Stimulated activated memory B cell treated with anti-CD40 and anti-IgM and Interleukin-4, amounts not matched to agents 10 μg/mL and 1 μg/mL and 100 μg/mL, for 72 hours (primary cell): ENCODE results near the gene PTHLH.
A peak's percentile ranks its signal among the peaks of the same experiment; 100 is the strongest.

Source experiments
- ATAC-seq: fragments of 150-1000 bp; cut with Tn5 transposase; 2 replicates; pipeline ENCODE4 v1.10.0; 2021
- H3K27ac Mint-ChIP-seq: one replicate; pipeline ENCODE4 v1.8.0; 2022; ENCODE audit warnings: mild to moderate bottlenecking, mixed read lengths
- H3K27me3 Mint-ChIP-seq: one replicate; pipeline ENCODE4 v1.8.0; 2022; ENCODE audit warnings: mixed read lengths
- H3K36me3 Mint-ChIP-seq: one replicate; pipeline ENCODE4 v1.8.0; 2022; ENCODE audit warnings: mixed read lengths
- H3K4me1 Mint-ChIP-seq: one replicate; pipeline ENCODE4 v1.8.0; 2022; ENCODE audit warnings: mixed read lengths
- H3K4me3 Mint-ChIP-seq: one replicate; pipeline ENCODE4 v1.8.0; 2022; ENCODE audit warnings: mild to moderate bottlenecking, moderate library complexity, mixed read lengths
- H3K9me3 Mint-ChIP-seq: one replicate; pipeline ENCODE4 v1.8.0; 2022; ENCODE audit warnings: mixed read lengths

Gene PTHLH

GRCh38 chr12:27927347-27927746, 45.2 kb downstream of the PTHLH start:
- Mint-ChIP-seq H3K9me3 (no peaks in the 10 kb centered on the region), H3K4me3 (no peak overlapping the region), H3K36me3 (no peaks in the 10 kb centered on the region), H3K27ac (no peak overlapping the region), H3K4me1 (no peaks in the 10 kb centered on the region), H3K27me3 (no peaks in the 10 kb centered on the region)
- ATAC-seq = no peak

GRCh38 chr12:27924350-27925135, 48.0 kb downstream of the PTHLH start:
- ATAC-seq = no peak
- H3K27me3 Mint-ChIP-seq = peaks cover 11% of the 10 kb centered on the region

GRCh38 chr12:27922531-27923139, 49.9 kb downstream of the PTHLH start:
- no peak overlapping the region for H3K27ac Mint-ChIP-seq
- H3K4me3 Mint-ChIP-seq = no peak overlapping the region
- no peaks in the 10 kb centered on the region for H3K4me1 Mint-ChIP-seq
- H3K36me3 Mint-ChIP-seq = no peaks in the 10 kb centered on the region
- H3K27me3 Mint-ChIP-seq = peaks cover 11% of the 10 kb centered on the region
- H3K9me3 Mint-ChIP-seq = no peaks in the 10 kb centered on the region
- ATAC-seq = peak; percentile 20

More at GRCh38 chr12:27924350-27925135, 48.0 kb downstream of the PTHLH start:
- Mint-ChIP-seq H3K4me3 (no peak overlapping the region), H3K27ac (no peak overlapping the region), H3K4me1 (no peaks in the 10 kb centered on the region), H3K36me3 (no peaks in the 10 kb centered on the region), H3K9me3 (no peaks in the 10 kb centered on the region)

- H3K9me3 Mint-ChIP-seq = peaks cover 3% of the 10 kb centered on the region
- no peaks in the 10 kb centered on the region for H3K4me1 Mint-ChIP-seq
- no peak overlapping the region for H3K4me3 Mint-ChIP-seq
- H3K36me3 Mint-ChIP-seq = no peaks in the 10 kb centered on the region
- peaks cover 11% of the 10 kb centered on the region for H3K27me3 Mint-ChIP-seq
- ATAC-seq = no peak
- H3K27ac Mint-ChIP-seq = no peak overlapping the region
These were observed 52.8 kb downstream of the PTHLH start for GRCh38 chr12:27919671-27920235.

- Mint-ChIP-seq H3K4me3 (no peak overlapping the region), H3K36me3 (no peaks in the 10 kb centered on the region), H3K4me1 (no peaks in the 10 kb centered on the region), H3K27ac (no peak overlapping the region), H3K27me3 (peaks cover 11% of the 10 kb centered on the region), H3K9me3 (peaks cover 7% of the 10 kb centered on the region)
- ATAC-seq = no peak
These were observed 57.0 kb downstream of the PTHLH start for GRCh38 chr12:27915536-27915935.

GRCh38 chr12:27915021-27915420, 57.5 kb downstream of the PTHLH start:
- Mint-ChIP-seq H3K27ac (no peak overlapping the region), H3K4me3 (no peak overlapping the region), H3K36me3 (no peaks in the 10 kb centered on the region), H3K9me3 (peaks cover 7% of the 10 kb centered on the region), H3K4me1 (no peaks in the 10 kb centered on the region), H3K27me3 (peaks cover 16% of the 10 kb centered on the region)
- ATAC-seq = no peak

GRCh38 chr12:27913999-27914614, 58.4 kb downstream of the PTHLH start:
- Mint-ChIP-seq H3K9me3 (peaks cover 7% of the 10 kb centered on the region), H3K4me1 (no peaks in the 10 kb centered on the region), H3K4me3 (no peak overlapping the region), H3K36me3 (no peaks in the 10 kb centered on the region), H3K27ac (no peak overlapping the region), H3K27me3 (peaks cover 24% of the 10 kb centered on the region)
- ATAC-seq = no peak

- no peak for ATAC-seq
- Mint-ChIP-seq H3K4me1 (no peaks in the 10 kb centered on the region), H3K4me3 (no peak overlapping the region), H3K27ac (no peak overlapping the region), H3K27me3 (peaks cover 29% of the 10 kb centered on the region), H3K9me3 (peaks cover 7% of the 10 kb centered on the region), H3K36me3 (no peaks in the 10 kb centered on the region)
These were observed 61.1 kb downstream of the PTHLH start for GRCh38 chr12:27911397-27911796.
